ENCODE results near the gene ERBB3.

GRCh38 chr12:56110571-56110970 lies 30.6 kb downstream of the ERBB3 start:
- TF ChIP-seq, protein P1, sequence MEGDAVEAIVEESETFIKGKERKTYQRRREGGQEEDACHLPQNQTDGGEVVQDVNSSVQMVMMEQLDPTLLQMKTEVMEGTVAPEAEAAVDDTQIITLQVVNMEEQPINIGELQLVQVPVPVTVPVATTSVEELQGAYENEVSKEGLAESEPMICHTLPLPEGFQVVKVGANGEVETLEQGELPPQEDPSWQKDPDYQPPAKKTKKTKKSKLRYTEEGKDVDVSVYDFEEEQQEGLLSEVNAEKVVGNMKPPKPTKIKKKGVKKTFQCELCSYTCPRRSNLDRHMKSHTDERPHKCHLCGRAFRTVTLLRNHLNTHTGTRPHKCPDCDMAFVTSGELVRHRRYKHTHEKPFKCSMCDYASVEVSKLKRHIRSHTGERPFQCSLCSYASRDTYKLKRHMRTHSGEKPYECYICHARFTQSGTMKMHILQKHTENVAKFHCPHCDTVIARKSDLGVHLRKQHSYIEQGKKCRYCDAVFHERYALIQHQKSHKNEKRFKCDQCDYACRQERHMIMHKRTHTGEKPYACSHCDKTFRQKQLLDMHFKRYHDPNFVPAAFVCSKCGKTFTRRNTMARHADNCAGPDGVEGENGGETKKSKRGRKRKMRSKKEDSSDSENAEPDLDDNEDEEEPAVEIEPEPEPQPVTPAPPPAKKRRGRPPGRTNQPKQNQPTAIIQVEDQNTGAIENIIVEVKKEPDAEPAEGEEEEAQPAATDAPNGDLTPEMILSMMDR (IDR thresholded peaks at IDR 0.05; ENCODE audit: borderline replicate concordance, extremely low read depth, low read length, poor library complexity, severe bottlenecking) = no peak
- no peak for TF ChIP-seq EZH2 (IDR thresholded peaks at IDR 0.05; ENCODE audit: borderline replicate concordance, low read depth, low read length, severe bottlenecking)
